Endometrial microvascular endothelial cells (primary cell): ENCODE results near the gene SPTBN4. TPM values are rescaled to one million over a fixed set of nuclear protein-coding genes. Genes with fewer than 3 reads are reported as not detected.
"Not testable (repeated sequence)": the region's sequence is repeated elsewhere in the genome, so short reads cannot be mapped to it uniquely, and the experiment has no call there.

Experiments
- in situ Hi-C: cut with HindIII; loops from 2 replicates; pipeline ENCODE4 v1.10.0; 2017; ENCODE audit warnings: low sequenced_read_pairs, low pct_unique_long_range_greater_than_20kb; ENCODE audit errors: inconsistent ontology term
- total RNA-seq: library from RNA; depleted of rRNA; stranded (reverse); fragments of >200 nt; gene quantifications from one replicate; pipeline ENCODE4 v1.2.3, GENCODE V29; 2015; ENCODE audit errors: inconsistent ontology term

The SPTBN4 gene
- total RNA-seq, 1 donor from 2014 or later, result not detected

- in situ Hi-C loops, result no loop called here
Measured at GRCh38 chr19:40575326-40575725, 108.5 kb downstream of the SPTBN4 start.

GRCh38 chr19:40576151-40576584, 109.4 kb downstream of the SPTBN4 start:
- in situ Hi-C loops, result no loop called here

- in situ Hi-C loops, result no loop called here
Measured at GRCh38 chr19:40576585-40577451, 110.0 kb downstream of the SPTBN4 start, which contains the start of gene SHKBP1. Gene SHKBP1 (plus strand): TSS chr19:40576873. CDS start chr19:40576900, 27 bp downstream.

- in situ Hi-C loops, result no loop called here
Measured at GRCh38 chr19:40578442-40578908, 111.7 kb downstream of the SPTBN4 start.

- in situ Hi-C loops, result no loop called here
Measured at GRCh38 chr19:40580619-40581018, 113.8 kb downstream of the SPTBN4 start.

GRCh38 chr19:40581531-40581930, 114.7 kb downstream of the SPTBN4 start:
- in situ Hi-C loops, result no loop called here

GRCh38 chr19:40582467-40582866, 115.7 kb downstream of the SPTBN4 start:
- in situ Hi-C loops, result no loop called here

- in situ Hi-C loops, result no loop called here
Measured at GRCh38 chr19:40583283-40583682, 116.5 kb downstream of the SPTBN4 start.

GRCh38 chr19:40584007-40584406, 117.2 kb downstream of the SPTBN4 start:
- in situ Hi-C loops, result no loop called here

- in situ Hi-C loops, result no loop called here
Measured at GRCh38 chr19:40585241-40585981, 118.6 kb downstream of the SPTBN4 start.

GRCh38 chr19:40585982-40586422, 119.2 kb downstream of the SPTBN4 start:
- in situ Hi-C loops, result no loop called here

GRCh38 chr19:40586611-40587010, 119.8 kb downstream of the SPTBN4 start:
- in situ Hi-C loops, result no loop called here

GRCh38 chr19:40588110-40588854, 121.5 kb downstream of the SPTBN4 start:
- in situ Hi-C loops, result no loop called here

- in situ Hi-C loops, result no loop called here
Measured at GRCh38 chr19:40588926-40589569, 122.2 kb downstream of the SPTBN4 start.

GRCh38 chr19:40589591-40590429, 123.0 kb downstream of the SPTBN4 start:
- in situ Hi-C loops, result no loop called here

GRCh38 chr19:40590464-40591265, 123.9 kb downstream of the SPTBN4 start:
- in situ Hi-C loops, result no loop called here

- in situ Hi-C loops, result not testable (repeated sequence)
Measured at GRCh38 chr19:40591724-40592123, 124.9 kb downstream of the SPTBN4 start.
